K562 (cell line): ENCODE measurements around the gene MICU1. TPM values are rescaled to one million over a fixed set of nuclear protein-coding genes. Genes with fewer than 3 reads are reported as not detected.
A peak's percentile ranks its signal among the peaks of the same experiment; 100 is the strongest.

Experiments used
- ASH1L ChIP-seq: fragments of 450-650 bp; IDR thresholded peaks from 2 replicates; pipeline ENCODE4 v1.6.1; 2018; ENCODE audit warnings: borderline replicate concordance, mild to moderate bottlenecking, low read depth; ENCODE audit not compliant: partially characterized antibody
- BRF2 ChIP-seq: IDR thresholded peaks from 3 replicates; pipeline ENCODE4 v1.6.1; 2011; ENCODE audit warnings: borderline replicate concordance, mild to moderate bottlenecking; ENCODE audit not compliant: insufficient read length, insufficient read depth
- CBFA2T3 ChIP-seq: fragments of 450-650 bp; IDR thresholded peaks from 2 replicates; pipeline ENCODE4 v1.6.1; 2017
- CBFB ChIP-seq: sonication (generic); formaldehyde crosslinking; IDR thresholded peaks from 2 replicates; pipeline ENCODE4 v1.4.0; 2020; ENCODE audit warnings: mild to moderate bottlenecking, missing genetic modification reagents
- CEBPG ChIP-seq, 3 experiments: fragments of 200-800 bp in 1 of 3; sonication (Bioruptor generic) in 1 of 3; sonication (generic) in 1 of 3; formaldehyde crosslinking in 1 of 3; IDR thresholded peaks in 2 of 3; conservative IDR thresholded peaks in 1 of 3; 2 replicates each; pipeline versions ENCODE4 v1.6.1 to v1.8.0; 2016 to 2022; ENCODE audit warnings: missing compliant biosample characterization in 2 of 3, missing genetic modification characterization in 2 of 3, mild to moderate bottlenecking in 1 of 3, missing genetic modification reagents in 1 of 3
- EGR1 ChIP-seq: fragments of 450-650 bp; conservative IDR thresholded peaks from 2 replicates; pipeline ENCODE4 v1.6.1; 2017; ENCODE audit warnings: mild to moderate bottlenecking
- EP400 ChIP-seq: fragments of 450-650 bp; IDR thresholded peaks from 2 replicates; pipeline ENCODE4 v1.6.1; 2017; ENCODE audit warnings: antibody characterized with exemption, mild to moderate bottlenecking, moderate library complexity
- FOXJ2 ChIP-seq: fragments of 200-800 bp; sonication (Bioruptor generic); IDR thresholded peaks from 2 replicates; pipeline ENCODE4 v1.6.1; 2016; ENCODE audit warnings: missing genetic modification characterization, missing compliant biosample characterization
- FOXK2 ChIP-seq, 2 experiments: fragments of 450-650 bp; IDR thresholded peaks in 1 of 2; conservative IDR thresholded peaks in 1 of 2; 2 replicates each; pipeline ENCODE4 v1.6.1; 2016; ENCODE audit warnings: low read depth in 2 of 2, mild to moderate bottlenecking in 1 of 2
- HES1 ChIP-seq: fragments of 450-650 bp; IDR thresholded peaks from 2 replicates; pipeline ENCODE4 v1.6.1; 2016; ENCODE audit warnings: low read depth, mild to moderate bottlenecking, moderate library complexity
- HNRNPLL ChIP-seq: fragments of 200-400 bp; formaldehyde crosslinking; IDR thresholded peaks from 2 replicates; pipeline ENCODE4 v1.6.1; 2017; ENCODE audit warnings: low read length, low read depth, mild to moderate bottlenecking; ENCODE audit not compliant: poor library complexity, severe bottlenecking
- MEIS2 ChIP-seq: fragments of 450-650 bp; IDR thresholded peaks from 2 replicates; pipeline ENCODE4 v1.6.1; 2014; ENCODE audit warnings: mild to moderate bottlenecking; ENCODE audit not compliant: partially characterized antibody
- MLLT1 ChIP-seq, 2 experiments: fragments of 450-650 bp; IDR thresholded peaks; 2 replicates each; pipeline ENCODE4 v1.6.1; 2016
- NKRF ChIP-seq: fragments of 450-650 bp; IDR thresholded peaks from 2 replicates; pipeline ENCODE4 v1.6.1; 2016; ENCODE audit warnings: borderline replicate concordance
- PHF20 ChIP-seq: fragments of 450-650 bp; IDR thresholded peaks from 2 replicates; pipeline ENCODE4 v1.6.1; 2018; ENCODE audit not compliant: partially characterized antibody
- RAD21 ChIP-seq, 2 experiments: fragments of 250-450 bp in 1 of 2; fragments of 450-650 bp in 1 of 2; sonication (Bioruptor Pico) in 1 of 2; formaldehyde crosslinking in 1 of 2; IDR thresholded peaks in 1 of 2; conservative IDR thresholded peaks in 1 of 2; 2 replicates each; pipeline versions ENCODE4 v1.4.0 to v1.8.0; 2020 to 2022; ENCODE audit warnings: mild to moderate bottlenecking in 2 of 2, moderate library complexity in 1 of 2
- RBM34 ChIP-seq: fragments of 200-400 bp; formaldehyde crosslinking; IDR thresholded peaks from 2 replicates; pipeline ENCODE4 v1.6.1; 2018; ENCODE audit warnings: low read length, borderline replicate concordance; ENCODE audit not compliant: insufficient read depth
- SETDB1 ChIP-seq: IDR thresholded peaks from one replicate; pipeline ENCODE4 v1.6.1; 2012; ENCODE audit warnings: low read length, control low read depth, inconsistent platforms
- TBL1XR1 ChIP-seq, 2 experiments: IDR thresholded peaks; 2 replicates each; pipeline ENCODE4 v1.6.1; 2012; ENCODE audit warnings: improper control_type of control experiment in 2 of 2, low read length in 2 of 2, mild to moderate bottlenecking in 1 of 2
- TBP ChIP-seq: optimal IDR thresholded peaks from 2 replicates; pipeline ENCODE3; 2011; ENCODE audit warnings: low read depth, low read length, improper control_type of control experiment
- TCFL5 ChIP-seq: fragments of 250-450 bp; sonication (Bioruptor Pico); conservative IDR thresholded peaks from 2 replicates; pipeline ENCODE4 v1.6.1; 2021; ENCODE audit warnings: mild to moderate bottlenecking, moderate library complexity, matching md5 sums
- ZBTB26 ChIP-seq: fragments of 450-650 bp; formaldehyde crosslinking; IDR thresholded peaks from 2 replicates; pipeline ENCODE4 v1.4.0; 2022; ENCODE audit warnings: missing genetic modification characterization
- polyA plus RNA-seq, 8 experiments: library from polyadenylated mRNA; depleted of rRNA in 4 of 8; stranded (reverse) in 5 of 8; unstranded in 3 of 8; fragments of >200 nt; fragmentation: Nextera tagmentation in 2 of 8; fragmentation: Illumina TruSeq in 1 of 8; extraction: Ambion mirVana in 2 of 8; extraction: Trizol in 1 of 8; gene quantifications; 2 replicates each; pipeline versions ENCODE4 v1.2.1 to v1.2.3, GENCODE V29; 2011 to 2014; ENCODE audit warnings: inconsistent platforms in 1 of 8, missing spikeins in 1 of 8
- total RNA-seq, 7 experiments: library from RNA; depleted of rRNA in 6 of 7; stranded (reverse); fragments of >200 nt in 6 of 7; fragmentation: Illumina TruSeq in 2 of 7; extraction: Trizol in 2 of 7; gene quantifications; 2 replicates each; pipeline versions ENCODE4 v1.2.1 to v1.2.3, GENCODE V29; 2011 to 2021; ENCODE audit warnings: low replicate concordance in 1 of 7

MICU1 gene
- total and polyA plus RNA-seq, 9 of the 15 experiments (the other 6 are each of a cell fraction or from before 2014, with no cell fraction given), result 29.3 to 76.8 (median 48.4) TPM

- TF ChIP-seq CEBPG (CRISPR knock-in tag; IDR thresholded peaks at IDR 0.05) (no peak), CEBPG (tag; conservative IDR thresholded peaks at IDR 0.05 in 1 of 2, IDR thresholded peaks at IDR 0.05 in 1 of 2) (peak; percentile 50 to 70; a peak in 3 of 4 replicates), PHF20 (no peak), FOXK2 (conservative IDR thresholded peaks at IDR 0.05 in 1 of 2, IDR thresholded peaks at IDR 0.05 in 1 of 2; ENCODE audit: low read depth in 2 of 2) (0 out of 4 replicates have a peak, but pooled peaks of 1 of the 2 experiments have one; percentile 47), ZBTB26 (CRISPR knock-in tag) (no peak), ASH1L (no peak), TBP (no peak), HNRNPLL (no peak), TBL1XR1 (IDR thresholded peaks at IDR 0.05; ENCODE audit: low read length in 2 of 2) (0 out of 4 replicates have a peak, but pooled peaks of 1 of the 2 experiments have one; percentile 32), BRF2 (no peak), SETDB1 (no peak), CBFB (CRISPR knock-in tag) (no peak), HES1 (no peak), RAD21 (CRISPR knock-in tag; conservative IDR thresholded peaks at IDR 0.05 in 1 of 2, IDR thresholded peaks at IDR 0.05 in 1 of 2) (no peak), RBM34 (no peak), EGR1 (peak; percentile 57), FOXJ2 (tag) (no peak), EP400 (no peak), CBFA2T3 (peak; percentile 14; the same call in 1 of the 2 replicates), TCFL5 (CRISPR knock-in tag) (no peak), MEIS2 (peak; percentile 50), NKRF (no peak), MLLT1 (IDR thresholded peaks at IDR 0.05) (no peak)
Observed at GRCh38 chr10:72503241-72503640, 122.6 kb downstream of the MICU1 start (continued).
